Mesenchymal stem cell (in vitro differentiated cells and primary cell): ENCODE results near the gene JPT2.

ENCODE experiments used
- DNase-seq: peaks from one replicate; pipeline ENCODE4 v3.0.0-alpha.2; 2013
- H2AFZ ChIP-seq: one replicate; pipeline ENCODE4 v1.6.1; 2013; ENCODE audit warnings: low read depth, mild to moderate bottlenecking, control low read depth, inconsistent platforms, low read length, moderate library complexity
- H2AK5ac ChIP-seq: 2 replicates; pipeline ENCODE4 v1.6.1; 2013; ENCODE audit warnings: low read length, moderate library complexity, mild to moderate bottlenecking, inconsistent platforms; ENCODE audit not compliant: severe bottlenecking
- H2BK120ac ChIP-seq: one replicate; pipeline ENCODE4 v1.6.1; 2013; ENCODE audit warnings: low read depth, mild to moderate bottlenecking, inconsistent platforms, low read length, moderate library complexity
- H2BK12ac ChIP-seq, 2 experiments: one replicate each; pipeline ENCODE4 v1.6.1; 2013; ENCODE audit warnings: inconsistent platforms in 2 of 2, low read length in 2 of 2, mild to moderate bottlenecking in 2 of 2, moderate library complexity in 2 of 2, control low read depth in 1 of 2
- H2BK15ac ChIP-seq: one replicate; pipeline ENCODE4 v1.6.1; 2013; ENCODE audit warnings: mild to moderate bottlenecking, low read depth, inconsistent platforms; ENCODE audit not compliant: poor library complexity, severe bottlenecking
- H2BK5ac ChIP-seq: 2 replicates; pipeline ENCODE4 v1.6.1; 2013; ENCODE audit warnings: low read depth, mild to moderate bottlenecking, low read length, control low read depth, inconsistent platforms; ENCODE audit not compliant: poor library complexity, severe bottlenecking
- H3K14ac ChIP-seq, 2 experiments: one replicate each; pipeline ENCODE4 v1.6.1; 2013; ENCODE audit warnings: inconsistent platforms in 2 of 2, low read length in 2 of 2, control low read depth in 1 of 2, mild to moderate bottlenecking in 1 of 2, moderate library complexity in 1 of 2
- H3K18ac ChIP-seq, 2 experiments: one replicate each; pipeline ENCODE4 v1.6.1; 2013; ENCODE audit warnings: inconsistent platforms in 2 of 2, low read length in 2 of 2, control low read depth in 1 of 2, low read depth in 1 of 2, mild to moderate bottlenecking in 1 of 2
- H3K23ac ChIP-seq, 2 experiments: one replicate each; pipeline ENCODE4 v1.6.1; 2013; ENCODE audit warnings: inconsistent platforms in 2 of 2, low read length in 2 of 2, mild to moderate bottlenecking in 2 of 2, moderate library complexity in 2 of 2, control low read depth in 1 of 2
- H3K27ac ChIP-seq: 2 replicates; pipeline ENCODE4 v1.5.1; 2013; ENCODE audit warnings: mild to moderate bottlenecking, moderate library complexity, low read length, control low read depth, inconsistent platforms; ENCODE audit not compliant: poor library complexity, severe bottlenecking
- H3K27me3 ChIP-seq, 2 experiments: 2 replicates each; pipeline versions ENCODE4 v1.6.1 to v1.7.0; 2013; ENCODE audit warnings: low read length in 2 of 2, mild to moderate bottlenecking in 2 of 2, moderate library complexity in 2 of 2, control low read depth in 1 of 2, inconsistent platforms in 1 of 2; ENCODE audit not compliant: control insufficient read depth in 1 of 2, insufficient read depth in 1 of 2
- H3K36me3 ChIP-seq, 2 experiments: 2 replicates each; pipeline versions ENCODE4 v1.6.1 to v1.7.0; 2013; ENCODE audit warnings: low read length in 2 of 2, control low read depth in 1 of 2, inconsistent platforms in 1 of 2, low read depth in 1 of 2, mild to moderate bottlenecking in 1 of 2; ENCODE audit not compliant: insufficient read depth in 2 of 2, control insufficient read depth in 1 of 2
- H3K4ac ChIP-seq, 2 experiments: one replicate each; pipeline ENCODE4 v1.6.1; 2013; ENCODE audit warnings: inconsistent platforms in 2 of 2, low read length in 2 of 2, mild to moderate bottlenecking in 2 of 2, moderate library complexity in 2 of 2, control low read depth in 1 of 2, low read depth in 1 of 2
- H3K4me1 ChIP-seq: 2 replicates; pipeline ENCODE4 v1.6.1; 2013; ENCODE audit warnings: low read depth, low read length, control low read depth; ENCODE audit not compliant: control insufficient read depth, insufficient read depth
- H3K4me2 ChIP-seq: 2 replicates; pipeline ENCODE4 v1.6.1; 2013; ENCODE audit warnings: low read length, mild to moderate bottlenecking, inconsistent platforms; ENCODE audit not compliant: poor library complexity, severe bottlenecking
- H3K4me3 ChIP-seq, 2 experiments: 2 replicates each; pipeline versions ENCODE4 v1.5.1 to v1.7.0; 2013; ENCODE audit warnings: low read length in 2 of 2, mild to moderate bottlenecking in 2 of 2, control low read depth in 1 of 2, low read depth in 1 of 2; ENCODE audit not compliant: insufficient read depth in 1 of 2
- H3K79me1 ChIP-seq: replicated peaks from 2 replicates; pipeline ENCODE4 v1.6.1; 2013; ENCODE audit warnings: mild to moderate bottlenecking, control low read depth, low read length, inconsistent platforms; ENCODE audit not compliant: poor library complexity, severe bottlenecking
- H3K9ac ChIP-seq: 2 replicates; pipeline ENCODE4 v1.7.0; 2013; ENCODE audit warnings: mild to moderate bottlenecking, low read length, moderate library complexity
- H3K9me3 ChIP-seq: 2 replicates; pipeline ENCODE4 v1.7.0; 2013; ENCODE audit warnings: mild to moderate bottlenecking, low read length; ENCODE audit not compliant: control insufficient read depth
- H4K8ac ChIP-seq: one replicate; pipeline ENCODE4 v1.6.1; 2013; ENCODE audit warnings: inconsistent platforms, mild to moderate bottlenecking, low read length, moderate library complexity
- H4K91ac ChIP-seq: one replicate; pipeline ENCODE4 v1.6.1; 2013; ENCODE audit warnings: mild to moderate bottlenecking, low read length, inconsistent platforms
- WGBS: methylation state at CpG from one replicate; pipeline ENCODE4 v1.1.7; 2013; ENCODE audit warnings: mixed read lengths; 5-methylcytosine and 5-hydroxymethylcytosine counted together

The JPT2 gene

DNA sequence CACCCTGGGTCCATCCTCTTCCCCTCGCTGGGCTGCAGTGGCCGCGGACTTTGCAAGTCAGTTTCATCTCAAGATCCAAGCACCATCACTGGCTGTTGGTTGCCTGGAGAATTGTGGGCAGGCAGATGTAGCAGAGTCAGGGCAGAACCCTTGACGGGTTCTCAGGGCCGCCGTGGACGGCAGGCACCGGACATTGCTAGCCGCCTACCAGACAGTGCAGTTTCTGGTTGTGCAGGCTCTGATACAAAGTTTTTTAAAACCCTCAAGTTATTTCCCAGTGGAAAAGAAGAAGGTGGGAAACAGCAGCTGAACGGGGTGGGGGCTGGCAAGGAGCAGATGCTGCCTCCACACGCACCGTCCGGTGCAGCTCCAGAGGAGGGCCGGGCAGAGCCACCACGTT, 31.3 kb downstream of the JPT2 start:
- Histone ChIP-seq H2BK15ac (no peak overlapping the region), H3K14ac (no peak overlapping the region), H2AK5ac (no peak overlapping the region), H4K91ac (no peak overlapping the region), H3K4me2 (no peak overlapping the region), H3K27me3 (no peaks in the 10 kb centered on the region), H3K4ac (no peak overlapping the region), H3K4me1 (peaks cover 41% of the 10 kb centered on the region), H3K27ac (no peak overlapping the region), H3K4me3 (peak overlapping the region in 1 of 2 experiments; percentile 93), H3K36me3 (peaks cover 0 to 10% of the 10 kb centered on the region in 2 experiments), H3K23ac (no peak overlapping the region), H3K18ac (no peak overlapping the region), H3K9me3 (no peaks in the 10 kb centered on the region), H4K8ac (no peak overlapping the region), H2BK120ac (no peak overlapping the region), H2AFZ (no peak overlapping the region), H2BK5ac (no peak overlapping the region), H3K79me1 (peaks cover 8% of the 10 kb centered on the region), H3K9ac (peak overlapping the region; percentile 91), H2BK12ac (no peak overlapping the region)
- no peak for DNase-seq
- WGBS, result 97% methylated on average over 13 of the region's 15 CpGs

DNA sequence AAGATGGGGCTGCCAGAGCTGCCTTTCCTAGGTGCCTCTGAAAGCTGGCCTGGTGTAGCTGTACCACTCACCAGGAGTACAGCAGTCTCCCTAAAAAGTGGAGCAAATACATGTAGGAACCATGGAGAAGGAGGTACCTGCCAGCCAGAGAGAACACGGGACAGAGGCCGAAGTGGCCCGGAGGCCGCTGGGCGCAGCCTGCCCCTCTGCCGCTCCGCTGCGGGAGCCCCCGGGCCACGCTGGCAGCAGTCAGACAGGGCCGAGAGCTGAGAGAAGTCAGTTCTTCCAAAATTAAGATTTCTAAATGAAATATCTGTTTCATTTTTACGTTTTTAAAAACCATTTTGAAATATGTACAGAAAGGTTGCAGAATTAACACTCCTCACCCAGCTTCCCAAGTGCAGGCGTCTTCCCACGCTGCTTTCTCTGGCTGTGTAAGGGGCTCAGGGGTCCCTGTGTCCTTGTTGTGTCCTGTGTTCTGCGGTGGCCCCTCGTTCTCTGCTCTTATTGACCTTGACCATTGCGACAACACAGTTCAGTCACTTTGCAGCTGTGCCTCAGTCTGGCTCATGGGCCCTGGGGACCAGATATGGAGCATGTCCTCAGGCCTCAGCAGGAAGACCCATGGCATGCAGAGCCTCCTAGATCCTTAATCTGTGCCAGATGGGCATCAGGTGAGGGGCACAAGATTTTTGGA, 32.9 kb downstream of the JPT2 start:
- Histone ChIP-seq H3K9me3 (no peaks in the 10 kb centered on the region), H3K4me1 (peaks cover 47% of the 10 kb centered on the region)

DNA sequence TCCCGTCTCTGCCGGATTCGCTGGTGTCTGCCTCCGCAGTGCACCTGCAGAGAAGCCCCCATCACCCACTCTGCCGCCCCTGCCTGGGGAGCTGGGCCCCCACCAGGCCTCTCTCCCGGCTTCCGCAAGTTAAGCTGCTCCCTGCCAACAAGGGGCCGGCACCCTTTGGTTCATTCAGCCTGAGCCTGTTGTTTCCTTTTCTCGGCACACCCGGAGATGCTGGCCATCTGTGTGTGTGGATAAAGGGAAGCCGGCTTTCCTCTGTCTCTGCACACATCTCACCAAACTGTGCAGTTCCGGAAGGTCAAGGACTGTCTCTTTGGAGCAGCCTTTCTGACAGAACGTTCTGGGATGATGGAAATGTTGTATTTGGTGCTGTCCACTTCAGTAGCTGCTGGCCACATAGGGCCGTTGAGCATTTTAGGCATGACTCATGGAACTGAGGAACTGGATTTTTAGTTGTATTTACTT, 34.7 kb downstream of the JPT2 start:
- Histone ChIP-seq H3K9ac (peak overlapping the region; percentile 7), H3K23ac (no peak overlapping the region), H3K14ac (no peak overlapping the region), H2AFZ (no peak overlapping the region), H3K4me1 (peaks cover 46% of the 10 kb centered on the region), H2BK5ac (no peak overlapping the region), H3K27me3 (no peaks in the 10 kb centered on the region), H2BK15ac (no peak overlapping the region), H4K8ac (peak overlapping the region; percentile 19), H3K4me3 (no peak overlapping the region), H3K79me1 (peaks cover 17% of the 10 kb centered on the region), H3K4me2 (no peak overlapping the region), H4K91ac (peak overlapping the region; percentile 49), H3K36me3 (peaks cover 0 to 10% of the 10 kb centered on the region in 2 experiments), H3K9me3 (no peaks in the 10 kb centered on the region), H3K27ac (no peak overlapping the region), H3K18ac (no peak overlapping the region), H2BK12ac (no peak overlapping the region), H2BK120ac (no peak overlapping the region), H2AK5ac (no peak overlapping the region), H3K4ac (peak overlapping the region in 1 of 2 experiments; percentile 1)
- peak; percentile 57 for DNase-seq
- WGBS, result 76% methylated on average over 12 of the region's 14 CpGs

More for the DNA sequence above, 32.9 kb downstream of the JPT2 start:
- Histone ChIP-seq H3K23ac (no peak overlapping the region), H2BK15ac (no peak overlapping the region), H3K4me2 (no peak overlapping the region), H3K4me3 (no peak overlapping the region), H3K18ac (no peak overlapping the region), H2BK120ac (no peak overlapping the region), H3K14ac (no peak overlapping the region), H4K91ac (no peak overlapping the region), H3K79me1 (peaks cover 17% of the 10 kb centered on the region), H2AFZ (no peak overlapping the region), H3K4ac (no peak overlapping the region), H2BK12ac (no peak overlapping the region), H3K9ac (no peak overlapping the region), H4K8ac (no peak overlapping the region), H3K27ac (no peak overlapping the region), H2BK5ac (no peak overlapping the region), H2AK5ac (no peak overlapping the region), H3K27me3 (no peaks in the 10 kb centered on the region), H3K36me3 (peaks cover 0 to 10% of the 10 kb centered on the region in 2 experiments)
- DNase-seq, result no peak
- WGBS, result 97% methylated on average over 15 of the region's 17 CpGs

DNA sequence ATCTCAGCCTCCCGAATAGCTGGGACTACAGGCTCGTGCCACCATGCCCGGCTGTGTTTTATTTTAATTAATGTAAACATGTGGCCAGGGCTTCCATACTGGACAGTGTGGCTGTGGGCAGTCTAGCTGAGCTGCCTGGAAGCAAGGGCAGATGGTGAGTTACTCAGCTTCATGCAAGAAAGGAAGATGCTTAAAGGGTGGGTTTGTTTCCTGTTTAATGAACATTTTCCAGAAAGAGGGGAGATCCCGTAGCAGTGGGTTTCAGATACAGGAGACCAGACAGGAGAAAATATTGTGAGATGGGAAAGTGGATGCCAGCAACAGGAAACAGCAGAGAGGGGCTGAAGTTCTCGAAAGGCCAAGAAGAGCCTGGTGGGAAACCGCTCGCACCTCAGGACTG, 35.3 kb downstream of the JPT2 start:
- no peak overlapping the region for H2BK5ac ChIP-seq
- peaks cover 46% of the 10 kb centered on the region for H3K4me1 ChIP-seq
- H3K9ac ChIP-seq, result peak overlapping the region; percentile 7
- WGBS, result 78% methylated on average over 5 of the region's 7 CpGs
- no peak overlapping the region for H3K14ac ChIP-seq
- DNase-seq, result no peak
- H3K4ac ChIP-seq, result peak overlapping the region in 1 of 2 experiments; percentile 3
- no peaks in the 10 kb centered on the region for H3K9me3 ChIP-seq
- peak overlapping the region; percentile 14 for H3K4me2 ChIP-seq
- no peak overlapping the region for H3K23ac ChIP-seq
- H3K79me1 ChIP-seq, result peaks cover 17% of the 10 kb centered on the region
- peaks cover 0 to 10% of the 10 kb centered on the region in 2 experiments for H3K36me3 ChIP-seq
- H2BK12ac ChIP-seq, result no peak overlapping the region
- no peak overlapping the region for H3K18ac ChIP-seq
- no peak overlapping the region for H4K8ac ChIP-seq
- no peak overlapping the region for H2BK15ac ChIP-seq
- no peak overlapping the region for H3K4me3 ChIP-seq
- no peak overlapping the region for H2BK120ac ChIP-seq
- H2AK5ac ChIP-seq, result no peak overlapping the region
- no peaks in the 10 kb centered on the region for H3K27me3 ChIP-seq
- no peak overlapping the region for H4K91ac ChIP-seq
- H2AFZ ChIP-seq, result no peak overlapping the region
- peak overlapping the region; percentile 18 for H3K27ac ChIP-seq
